Activated CD4-positive, alpha-beta T cell treated with anti-CD3 and anti-CD28 coated beads for 24 hours (primary cell): Measurements from ENCODE around the gene RAP1B.

Experiments
- DNase-seq, 2 donors: peaks; one replicate each; pipeline ENCODE4 v3.0.0-alpha.2; 2020; ENCODE audit warnings: low read depth in 2 of 2

RAP1B gene

GRCh38 chr12:68611806-68612160, 1.1 kb downstream of the RAP1B start:
- DNase-seq = no peak

DNA sequence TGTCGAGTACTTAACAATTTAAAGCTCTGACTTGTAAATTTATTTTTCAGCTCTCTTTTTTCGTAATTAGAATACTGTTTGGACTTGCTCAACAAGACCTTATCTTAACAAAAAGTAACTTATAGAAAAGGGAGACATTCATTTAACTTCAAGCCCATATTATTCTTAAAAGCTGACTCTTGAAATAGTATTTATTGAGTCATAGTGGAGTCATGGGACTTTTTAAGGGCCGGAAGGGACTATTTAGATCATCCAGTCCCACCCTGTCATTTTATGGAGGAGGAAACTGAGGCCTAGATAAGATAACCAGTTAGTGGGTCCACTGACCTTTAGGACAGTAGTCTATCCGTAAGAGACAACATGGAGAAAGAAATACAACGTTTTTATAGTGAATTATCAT, 1.5 kb downstream of the RAP1B start:
- DNase-seq = no peak

- no peak for DNase-seq
These were observed 2.0 kb downstream of the RAP1B start for GRCh38 chr12:68612697-68613096.

DNA sequence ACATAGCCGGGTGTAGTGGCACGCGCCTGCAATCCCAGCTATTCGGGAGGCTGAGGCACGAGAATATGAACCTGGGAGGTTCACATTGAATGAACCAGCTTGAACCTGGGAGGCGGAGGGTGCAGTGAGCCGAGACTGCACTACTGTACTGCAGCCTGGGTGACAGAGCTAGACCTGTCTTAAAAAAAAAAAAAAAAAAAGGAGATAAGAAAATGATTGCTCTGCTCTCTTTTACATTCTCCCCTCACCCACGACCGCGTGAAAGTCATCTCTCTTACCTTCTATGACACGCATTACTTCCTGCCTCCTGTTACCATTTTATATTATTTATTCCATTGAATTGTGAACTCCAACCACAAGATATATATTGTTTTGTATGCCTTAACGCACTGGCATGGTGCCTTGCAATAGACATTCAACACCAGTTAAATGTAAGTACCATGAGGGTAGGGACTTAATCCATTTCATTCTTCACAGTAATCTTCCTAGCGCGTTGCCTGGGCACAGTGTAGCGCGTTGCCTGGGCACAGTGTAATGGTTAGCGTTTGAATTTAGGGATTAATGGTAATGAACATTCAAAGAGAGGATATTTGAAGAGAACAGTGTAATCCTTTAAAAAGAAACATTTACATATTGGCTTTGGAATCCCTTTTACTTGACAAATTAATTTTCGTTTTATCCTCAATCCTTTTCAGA, 2.7 kb downstream of the RAP1B start:
- no peak for DNase-seq

DNA sequence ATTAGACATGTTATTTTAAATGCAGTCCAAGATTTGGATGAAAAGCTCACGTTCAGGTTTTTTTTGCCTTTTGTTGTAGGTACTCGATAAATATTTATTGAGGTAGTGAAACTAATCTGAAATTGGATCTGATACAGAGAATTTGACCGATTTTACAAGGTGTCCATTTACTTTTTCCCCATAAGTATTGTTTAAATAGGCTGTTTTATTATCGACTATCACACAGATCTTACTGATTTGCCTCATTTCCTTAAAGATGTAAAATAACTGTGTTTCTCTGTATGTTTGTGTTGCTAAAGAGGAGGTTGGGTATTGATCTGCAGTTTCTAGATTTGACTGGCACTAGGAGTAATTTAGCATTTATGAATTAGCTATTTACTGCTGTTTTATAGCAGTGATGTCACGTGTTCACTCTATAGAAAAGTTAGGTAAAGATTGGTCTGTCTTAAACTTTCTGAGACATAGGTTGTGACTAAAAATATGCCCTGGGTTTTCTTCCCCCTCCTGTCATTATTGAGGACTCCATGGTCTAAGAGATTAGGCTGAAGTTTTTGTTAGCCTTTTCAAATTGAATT, 3.5 kb downstream of the RAP1B start:
- no peak for DNase-seq

DNA sequence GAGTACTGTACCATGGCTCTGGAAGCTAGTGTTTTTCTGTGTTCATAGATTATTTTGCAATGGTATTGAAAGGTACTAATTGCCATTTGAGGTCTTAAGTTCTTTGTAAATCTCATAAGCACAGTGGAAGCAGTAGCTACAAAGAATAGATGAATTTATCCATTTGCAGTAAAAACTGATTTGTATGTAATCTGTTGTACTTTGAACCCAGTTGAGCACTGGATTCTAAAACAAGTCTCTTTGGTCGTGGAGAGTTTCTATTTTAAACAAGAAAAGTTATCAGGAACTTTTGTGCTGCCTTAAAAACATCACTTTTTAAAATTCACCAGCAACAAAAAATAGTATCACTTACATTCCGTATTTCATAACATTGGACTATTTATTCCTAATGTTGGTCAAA, 4.1 kb downstream of the RAP1B start:
- no peak for DNase-seq

GRCh38 chr12:68617160-68617926, 6.6 kb downstream of the RAP1B start:
- no peak for DNase-seq

- no peak for DNase-seq
These were observed 8.8 kb downstream of the RAP1B start for GRCh38 chr12:68619541-68619940.

GRCh38 chr12:68620519-68621471, 10.1 kb downstream of the RAP1B start:
- no peak for DNase-seq

DNA sequence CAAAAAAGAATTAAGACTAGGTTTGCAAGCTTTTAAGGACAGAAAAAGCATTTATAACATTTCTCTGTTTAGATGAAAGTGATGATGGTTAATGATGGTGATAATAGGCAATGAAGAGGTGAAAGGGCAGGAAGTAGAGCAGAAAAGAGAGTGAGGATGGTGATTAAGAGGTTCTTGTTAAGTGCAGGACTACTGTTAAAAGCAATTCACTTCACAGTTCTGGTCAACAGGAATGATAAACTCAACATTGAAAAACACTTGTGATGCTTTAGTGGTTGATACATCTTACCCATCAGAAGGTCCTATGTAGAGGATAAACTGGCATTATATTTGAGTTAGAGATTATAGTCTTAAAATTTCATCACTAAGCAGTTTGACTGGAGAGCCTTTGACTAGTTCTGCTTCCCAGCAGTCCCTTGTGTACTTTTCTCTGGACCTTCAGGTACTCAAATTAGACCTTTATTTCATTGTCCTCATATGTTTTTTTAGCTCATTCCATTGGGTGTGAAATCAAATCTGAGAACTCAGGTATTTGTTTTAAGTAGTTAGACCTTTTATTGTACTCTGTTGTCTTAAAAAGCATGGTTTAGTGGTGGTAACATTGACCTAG, 10.9 kb downstream of the RAP1B start:
- DNase-seq = no peak

DNA sequence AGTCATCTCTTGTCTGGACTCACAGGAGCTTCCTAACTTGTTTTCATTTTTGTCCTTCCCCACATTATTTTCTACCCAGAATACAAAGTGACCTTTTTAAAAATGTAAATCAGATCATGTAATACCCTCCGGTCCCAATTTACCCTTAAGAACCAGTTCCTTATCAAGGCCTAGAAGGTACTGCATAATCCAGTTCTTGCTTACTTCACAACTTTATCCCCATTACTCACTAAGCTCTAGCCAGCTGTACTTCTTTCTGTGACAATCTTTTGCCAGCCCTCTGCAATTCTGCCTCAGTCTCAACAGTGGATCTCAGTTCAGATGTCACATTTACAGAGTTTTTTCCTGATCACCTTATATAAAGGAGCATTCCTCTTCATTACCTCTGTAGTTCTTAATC, 11.6 kb downstream of the RAP1B start:
- no peak for DNase-seq

DNA sequence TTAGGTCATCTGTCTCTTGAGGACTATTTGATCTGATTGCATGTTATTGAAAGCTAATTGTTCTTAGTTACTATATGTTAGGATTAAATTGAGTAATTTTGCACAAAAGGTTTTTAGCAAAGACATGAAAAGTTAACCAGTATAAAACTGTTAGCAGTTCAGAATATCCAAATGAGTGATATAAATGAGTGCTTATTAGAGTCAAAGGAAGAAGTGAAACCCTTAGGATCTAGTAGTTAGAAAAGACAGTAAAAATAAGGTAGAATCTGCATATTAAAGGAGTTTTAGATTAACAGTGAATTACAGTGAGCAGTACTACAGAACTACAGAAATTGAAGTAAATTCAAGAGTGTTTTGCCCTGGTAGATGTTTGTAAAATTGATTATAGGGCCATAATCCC, 12.4 kb downstream of the RAP1B start:
- DNase-seq = no peak

GRCh38 chr12:68623984-68624383, 13.3 kb downstream of the RAP1B start:
- no peak for DNase-seq

GRCh38 chr12:68624933-68625332, 14.2 kb downstream of the RAP1B start:
- no peak for DNase-seq

DNA sequence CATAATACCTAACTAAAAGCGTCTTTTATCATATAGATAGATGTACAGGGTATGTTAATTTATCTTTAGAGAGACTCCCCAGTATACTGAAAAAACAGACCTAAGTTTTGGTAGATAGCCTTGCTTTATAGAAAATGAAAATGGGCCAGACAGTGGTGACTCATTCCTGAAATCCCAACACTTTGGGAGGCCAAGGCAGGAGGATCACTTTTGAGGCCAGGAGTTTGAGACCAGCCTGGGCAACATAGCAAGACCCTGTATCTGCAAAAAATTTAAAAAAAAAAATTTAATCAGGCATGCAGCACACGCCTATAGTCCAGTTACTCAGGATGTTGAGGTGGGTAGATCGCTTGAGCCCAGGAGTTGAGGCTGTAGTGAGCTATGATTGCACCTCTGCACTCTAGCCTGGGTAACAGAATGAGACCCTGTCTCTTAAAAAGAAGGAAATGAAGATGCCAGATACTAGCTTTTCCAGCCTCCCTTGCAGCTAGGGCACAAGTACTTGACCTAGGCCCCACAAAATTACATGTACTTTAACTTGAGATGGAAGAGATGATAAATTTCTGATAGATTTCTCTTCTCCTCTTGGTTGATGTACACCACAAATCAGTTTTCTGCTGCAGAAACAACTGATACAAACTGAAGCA, 17.1 kb downstream of the RAP1B start:
- no peak for DNase-seq

- no peak for DNase-seq
These were observed 18.0 kb downstream of the RAP1B start for GRCh38 chr12:68628698-68629097.

DNA sequence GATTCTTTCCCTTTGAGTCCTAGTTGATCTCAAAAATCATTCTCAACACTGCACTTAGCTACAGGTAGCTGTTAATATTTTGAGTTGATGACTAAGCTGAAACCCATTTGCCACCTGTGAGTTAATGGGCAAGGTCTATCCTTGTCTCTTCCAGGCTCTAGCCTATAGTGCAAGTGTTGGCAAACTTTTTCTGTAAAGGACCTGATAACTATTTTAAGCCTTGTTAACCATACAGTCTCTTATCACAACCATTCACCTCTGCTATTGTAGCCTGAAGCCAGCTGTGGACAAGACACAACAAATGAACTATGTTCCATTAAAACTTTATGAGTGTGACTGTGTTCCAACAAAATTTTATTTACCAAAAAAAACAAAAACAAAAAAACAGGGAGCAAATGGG, 19.4 kb downstream of the RAP1B start:
- no peak for DNase-seq

DNA sequence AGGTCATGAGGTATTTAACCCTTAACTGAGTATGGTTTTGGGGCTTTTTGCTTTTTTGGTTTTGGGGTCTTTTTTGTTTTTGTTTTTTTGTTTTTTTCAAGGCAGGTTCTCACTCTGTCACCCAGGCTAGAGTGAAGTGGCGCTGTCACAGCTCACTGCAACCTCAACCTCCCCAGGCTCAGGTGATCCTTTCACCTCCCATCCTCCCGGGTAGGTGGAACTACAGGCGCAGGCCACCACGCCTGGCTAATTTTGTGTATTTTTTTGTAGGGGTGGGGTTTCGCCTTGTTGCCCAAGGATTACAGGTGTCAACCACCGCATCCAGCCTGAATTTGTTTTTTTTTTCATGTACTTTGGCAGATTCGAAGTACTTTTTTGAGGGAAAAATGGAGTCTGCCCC, 19.9 kb downstream of the RAP1B start:
- no peak for DNase-seq

DNA sequence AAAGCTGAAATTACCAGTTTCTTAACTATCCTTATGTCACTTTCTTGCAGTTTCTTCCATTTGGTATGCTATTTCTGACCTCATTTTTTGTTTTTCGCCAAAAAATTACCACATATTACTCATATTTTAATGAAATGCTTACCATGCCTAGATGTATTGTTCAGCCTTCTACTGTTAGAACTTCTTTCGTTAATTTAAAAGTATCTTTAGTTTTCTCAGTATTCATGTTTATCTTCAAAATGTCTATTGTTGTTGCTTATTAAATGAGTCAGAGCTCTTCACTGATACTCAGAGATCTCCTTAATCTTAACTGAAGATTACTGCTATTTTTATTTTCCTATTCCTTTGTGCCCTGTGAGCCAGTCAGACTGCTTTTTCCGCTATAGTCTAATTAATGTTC, 20.5 kb downstream of the RAP1B start:
- no peak for DNase-seq

DNA sequence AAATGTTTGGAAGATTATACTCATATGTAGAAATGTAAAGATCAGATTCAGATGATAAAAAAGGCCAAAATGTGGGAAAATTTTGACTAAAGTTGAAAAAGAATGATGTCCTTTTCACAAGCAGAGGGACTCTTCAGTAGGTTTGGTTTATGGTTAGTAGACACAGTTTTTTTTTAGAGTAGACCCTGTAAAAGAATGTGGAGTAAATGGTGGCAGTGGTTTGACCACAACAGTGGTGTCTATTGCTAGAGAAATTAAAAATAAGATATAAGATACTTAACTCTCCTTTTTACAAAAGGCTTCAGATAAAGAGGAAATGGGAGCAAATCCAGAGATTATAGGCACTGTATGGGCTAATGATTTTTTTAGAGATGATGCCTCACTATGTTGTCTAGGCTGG, 21.8 kb downstream of the RAP1B start:
- DNase-seq = no peak
